Right lobe of liver (tissue), 4 donors: ENCODE results near the gene GAS6.

Experiments
- CTCF ChIP-seq, 4 donors: fragments of 200-600 bp in 3 of 4; fragments of 450-650 bp in 1 of 4; IDR thresholded peaks; one replicate each; pipeline versions ENCODE4 v1.5.1 to v1.8.0; 2016 to 2022; ENCODE audit warnings: antibody characterized with exemption in 4 of 4, mild to moderate bottlenecking in 2 of 4
- POLR2A ChIP-seq: fragments of 450-650 bp; IDR thresholded peaks from one replicate; pipeline ENCODE4 v1.6.1; 2017; ENCODE audit warnings: antibody characterized with exemption, mild to moderate bottlenecking
- donor health status: DM: no; HTN: no; CAD: no.
- donor health status: DM: no; HTN: no; CAD: no.
- donor health status: DM: no; HTN: yes; CAD: no.

GRCh38 chr13:113886561-113887112 is 22.8 kb upstream of the GAS6 start:
- TF ChIP-seq CTCF (IDR thresholded peaks at IDR 0.05) (no peak), POLR2A (no peak)
